ENCODE data around the gene DIPK1C.
"Not testable (repeated sequence)": the region's sequence is repeated elsewhere in the genome, so short reads cannot be mapped to it uniquely, and the experiment has no call there.

DIPK1C gene

GRCh38 chr18:74457043-74457724 is at the start of gene DIPK1C:
DIPK1C (minus strand) TSS chr18:74457308; CDS start chr18:74457259, 49 bp downstream.
- Histone ChIP-seq H3K9me3 (ENCODE audit: insufficient read depth, low read depth, low read length) (no peaks in the 10 kb centered on the region), H3K27me3 (ENCODE audit: insufficient read depth, low read length) (peaks cover 80% of the 10 kb centered on the region), H3K36me3 (ENCODE audit: insufficient read depth, low read depth, low read length) (no peaks in the 10 kb centered on the region), H3K4me3 (ENCODE audit: low read length) (peak within 1 kb of the TSS; percentile 69), H3K4me1 (ENCODE audit: insufficient read depth, low read length) (no peaks in the 10 kb centered on the region), H3K27ac (ENCODE audit: low read length) (no peak within 1 kb of the TSS), H3K9ac (ENCODE audit: low read depth, low read length) (no peak within 1 kb of the TSS)

- no peak overlapping the region for H3K9ac ChIP-seq (ENCODE audit: low read depth, low read length)
- no peak overlapping the region for H3K4me3 ChIP-seq (ENCODE audit: low read length)
- H3K27me3 ChIP-seq (ENCODE audit: insufficient read depth, low read length): no peaks in the 10 kb centered on the region
- no peak overlapping the region for H3K27ac ChIP-seq (ENCODE audit: low read length)
- no peaks in the 10 kb centered on the region for H3K9me3 ChIP-seq (ENCODE audit: insufficient read depth, low read depth, low read length)
- H3K36me3 ChIP-seq (ENCODE audit: insufficient read depth, low read depth, low read length): peaks cover 93% of the 10 kb centered on the region
- peaks cover 4% of the 10 kb centered on the region; the same call in 1 of the 2 replicates for H3K4me1 ChIP-seq (ENCODE audit: insufficient read depth, low read length)
Observed at GRCh38 chr18:74506448-74507084, 49.5 kb upstream of the DIPK1C start.

- Histone ChIP-seq H3K36me3 (ENCODE audit: insufficient read depth, low read depth, low read length) (peaks cover 93% of the 10 kb centered on the region), H3K4me3 (ENCODE audit: low read length) (no peak overlapping the region), H3K9me3 (ENCODE audit: insufficient read depth, low read depth, low read length) (no peaks in the 10 kb centered on the region), H3K9ac (ENCODE audit: low read depth, low read length) (no peak overlapping the region), H3K27ac (ENCODE audit: low read length) (no peak overlapping the region), H3K27me3 (ENCODE audit: insufficient read depth, low read length) (no peaks in the 10 kb centered on the region), H3K4me1 (ENCODE audit: insufficient read depth, low read length) (peaks cover 4% of the 10 kb centered on the region; the same call in 1 of the 2 replicates)
Observed at GRCh38 chr18:74505776-74506175, 48.7 kb upstream of the DIPK1C start.

- Histone ChIP-seq H3K9me3 (ENCODE audit: insufficient read depth, low read depth, low read length) (no peaks in the 10 kb centered on the region), H3K36me3 (ENCODE audit: insufficient read depth, low read depth, low read length) (peaks cover 86% of the 10 kb centered on the region), H3K4me3 (ENCODE audit: low read length) (no peak overlapping the region), H3K27me3 (ENCODE audit: insufficient read depth, low read length) (no peaks in the 10 kb centered on the region), H3K27ac (ENCODE audit: low read length) (no peak overlapping the region), H3K9ac (ENCODE audit: low read depth, low read length) (no peak overlapping the region), H3K4me1 (ENCODE audit: insufficient read depth, low read length) (peaks cover 12% of the 10 kb centered on the region)
Observed at GRCh38 chr18:74503137-74503536, 46.0 kb upstream of the DIPK1C start.

GRCh38 chr18:74501386-74501785 is 44.3 kb upstream of the DIPK1C start:
- Histone ChIP-seq H3K9me3 (ENCODE audit: insufficient read depth, low read depth, low read length) (no peaks in the 10 kb centered on the region), H3K36me3 (ENCODE audit: insufficient read depth, low read depth, low read length) (peaks cover 75% of the 10 kb centered on the region), H3K27me3 (ENCODE audit: insufficient read depth, low read length) (no peaks in the 10 kb centered on the region), H3K27ac (ENCODE audit: low read length) (no peak overlapping the region), H3K4me1 (ENCODE audit: insufficient read depth, low read length) (peaks cover 13% of the 10 kb centered on the region), H3K4me3 (ENCODE audit: low read length) (no peak overlapping the region), H3K9ac (ENCODE audit: low read depth, low read length) (no peak overlapping the region)

- not testable (repeated sequence) for H3K9ac ChIP-seq (ENCODE audit: low read depth, low read length); H3K9me3 ChIP-seq (ENCODE audit: insufficient read depth, low read depth, low read length); H3K27me3 ChIP-seq (ENCODE audit: insufficient read depth, low read length); H3K4me3 ChIP-seq (ENCODE audit: low read length); H3K27ac ChIP-seq (ENCODE audit: low read length)
- peaks cover 13% of the 10 kb centered on the region for H3K4me1 ChIP-seq (ENCODE audit: insufficient read depth, low read length)
- peaks cover 70% of the 10 kb centered on the region for H3K36me3 ChIP-seq (ENCODE audit: insufficient read depth, low read depth, low read length)
Observed at GRCh38 chr18:74500774-74501173, 43.7 kb upstream of the DIPK1C start.

- no peaks in the 10 kb centered on the region for H3K27me3 ChIP-seq (ENCODE audit: insufficient read depth, low read length)
- no peak overlapping the region for H3K9ac ChIP-seq (ENCODE audit: low read depth, low read length)
- no peak overlapping the region for H3K27ac ChIP-seq (ENCODE audit: low read length)
- H3K4me3 ChIP-seq (ENCODE audit: low read length): no peak overlapping the region
- no peaks in the 10 kb centered on the region for H3K9me3 ChIP-seq (ENCODE audit: insufficient read depth, low read depth, low read length)
- H3K36me3 ChIP-seq (ENCODE audit: insufficient read depth, low read depth, low read length): peaks cover 66% of the 10 kb centered on the region
- peaks cover 13% of the 10 kb centered on the region for H3K4me1 ChIP-seq (ENCODE audit: insufficient read depth, low read length)
Observed at GRCh38 chr18:74500372-74500771, 43.3 kb upstream of the DIPK1C start.

- Histone ChIP-seq H3K9ac (ENCODE audit: low read depth, low read length) (peak overlapping the region; percentile 58; the same call in 1 of the 2 replicates), H3K4me1 (ENCODE audit: insufficient read depth, low read length) (peaks cover 13% of the 10 kb centered on the region), H3K27ac (ENCODE audit: low read length) (no peak overlapping the region), H3K27me3 (ENCODE audit: insufficient read depth, low read length) (no peaks in the 10 kb centered on the region), H3K36me3 (ENCODE audit: insufficient read depth, low read depth, low read length) (peaks cover 59% of the 10 kb centered on the region), H3K9me3 (ENCODE audit: insufficient read depth, low read depth, low read length) (no peaks in the 10 kb centered on the region), H3K4me3 (ENCODE audit: low read length) (no peak overlapping the region)
Observed at GRCh38 chr18:74499633-74500032, 42.5 kb upstream of the DIPK1C start.

GRCh38 chr18:74498712-74499627 is 41.9 kb upstream of the DIPK1C start:
- Histone ChIP-seq H3K4me3 (ENCODE audit: low read length) (no peak overlapping the region), H3K27me3 (ENCODE audit: insufficient read depth, low read length) (no peaks in the 10 kb centered on the region), H3K9me3 (ENCODE audit: insufficient read depth, low read depth, low read length) (no peaks in the 10 kb centered on the region), H3K4me1 (ENCODE audit: insufficient read depth, low read length) (peaks cover 13% of the 10 kb centered on the region), H3K36me3 (ENCODE audit: insufficient read depth, low read depth, low read length) (peaks cover 54% of the 10 kb centered on the region), H3K27ac (ENCODE audit: low read length) (no peak overlapping the region), H3K9ac (ENCODE audit: low read depth, low read length) (peak overlapping the region; percentile 58; the same call in 1 of the 2 replicates)

- H3K9me3 ChIP-seq (ENCODE audit: insufficient read depth, low read depth, low read length): no peaks in the 10 kb centered on the region
- peaks cover 45% of the 10 kb centered on the region for H3K36me3 ChIP-seq (ENCODE audit: insufficient read depth, low read depth, low read length)
- no peaks in the 10 kb centered on the region for H3K27me3 ChIP-seq (ENCODE audit: insufficient read depth, low read length)
- H3K9ac ChIP-seq (ENCODE audit: low read depth, low read length): no peak overlapping the region
- no peak overlapping the region for H3K27ac ChIP-seq (ENCODE audit: low read length)
- peaks cover 13% of the 10 kb centered on the region for H3K4me1 ChIP-seq (ENCODE audit: insufficient read depth, low read length)
- H3K4me3 ChIP-seq (ENCODE audit: low read length): peak overlapping the region; percentile 97; the same call in 1 of the 2 replicates
Observed at GRCh38 chr18:74497778-74498177, 40.7 kb upstream of the DIPK1C start.

GRCh38 chr18:74497324-74497676 is 40.2 kb upstream of the DIPK1C start:
- peak overlapping the region; percentile 94; the same call in 1 of the 2 replicates for H3K9ac ChIP-seq (ENCODE audit: low read depth, low read length)
- H3K4me3 ChIP-seq (ENCODE audit: low read length): peak overlapping the region; percentile 97
- peaks cover 40% of the 10 kb centered on the region for H3K36me3 ChIP-seq (ENCODE audit: insufficient read depth, low read depth, low read length)

More at GRCh38 chr18:74497324-74497676, 40.2 kb upstream of the DIPK1C start:
- Histone ChIP-seq H3K27me3 (ENCODE audit: insufficient read depth, low read length) (no peaks in the 10 kb centered on the region), H3K4me1 (ENCODE audit: insufficient read depth, low read length) (peaks cover 13% of the 10 kb centered on the region), H3K9me3 (ENCODE audit: insufficient read depth, low read depth, low read length) (no peaks in the 10 kb centered on the region), H3K27ac (ENCODE audit: low read length) (no peak overlapping the region)

Measured in iPS-20b (cell line).